HG03045 (cell line): ENCODE data around the gene TMEM223.
"Not testable (repeated sequence)": the region's sequence is repeated elsewhere in the genome, so short reads cannot be mapped to it uniquely, and the experiment has no call there.

Experiments
- ATAC-seq: cut with Tn5 transposase; IDR thresholded peaks from one replicate; pipeline ENCODE4 v1.9.1; 2021; ENCODE audit warnings: mild to moderate bottlenecking, moderate library complexity; ENCODE audit not compliant: unreplicated experiment

TMEM223 gene

GRCh38 chr11:62755086-62755615, 36.7 kb downstream of the TMEM223 start:
- no peak for ATAC-seq

GRCh38 chr11:62753736-62754603, 37.8 kb downstream of the TMEM223 start, which contains the start of gene ZBTB3:
Gene ZBTB3 (minus strand): TSS chr11:62754160. CDS start chr11:62753664, 496 bp downstream.
- peak; percentile 96 for ATAC-seq

GRCh38 chr11:62752994-62753735, 38.6 kb downstream of the TMEM223 start:
- ATAC-seq = peak; percentile 1

- ATAC-seq = no peak
Measured at GRCh38 chr11:62752177-62752785, 39.5 kb downstream of the TMEM223 start.

GRCh38 chr11:62749931-62750330, 41.9 kb downstream of the TMEM223 start:
- not testable (repeated sequence) for ATAC-seq

- ATAC-seq = no peak
Measured at GRCh38 chr11:62747475-62748160, 44.2 kb downstream of the TMEM223 start.
